ENCODE results near the gene MINDY4B. TPM values are rescaled to one million over a fixed set of nuclear protein-coding genes. Genes with fewer than 3 reads are reported as not detected.

The MINDY4B gene
- total RNA-seq, 2 donors from 2014 or later = not detected

- no peak for DNase-seq (ENCODE audit: low spot score)
- intact Hi-C loops (cut with DNase I) = no loop called here
- 0% methylated on average over 1 of the region's 1 CpG for WGBS
These were observed 28.3 kb upstream of the MINDY4B start for GRCh38 chr3:150933473-150933995.

GRCh38 chr3:150931745-150932144 lies 26.5 kb upstream of the MINDY4B start:
- TF ChIP-seq CTCF (IDR thresholded peaks at IDR 0.05) = no peak
- TF ChIP-seq POLR2A (IDR thresholded peaks at IDR 0.05) = no peak
- no peak for TF ChIP-seq POLR2AphosphoS5 (IDR thresholded peaks at IDR 0.05)
- Histone ChIP-seq H3K4me3 (no peak overlapping the region), H3K36me3 (no peaks in the 10 kb centered on the region), H3K27ac (no peak overlapping the region), H3K27me3 (replicated peaks; ENCODE audit: insufficient read depth) (no peaks in the 10 kb centered on the region), H3K9me3 (no peaks in the 10 kb centered on the region), H3K4me1 (replicated peaks) (no peaks in the 10 kb centered on the region)
- intact Hi-C loops (cut with DNase I) = no loop called here
- no peak for DNase-seq (ENCODE audit: low spot score)
- WGBS = 96% methylated on average over 1 of the region's 1 CpG

More at GRCh38 chr3:150933473-150933995, 28.3 kb upstream of the MINDY4B start:
- Histone ChIP-seq H3K9me3 (no peaks in the 10 kb centered on the region), H3K36me3 (no peaks in the 10 kb centered on the region), H3K27me3 (replicated peaks; ENCODE audit: insufficient read depth) (no peaks in the 10 kb centered on the region), H3K4me3 (no peak overlapping the region), H3K4me1 (replicated peaks) (no peaks in the 10 kb centered on the region), H3K27ac (no peak overlapping the region)
- TF ChIP-seq POLR2A (IDR thresholded peaks at IDR 0.05) (no peak), CTCF (IDR thresholded peaks at IDR 0.05) (no peak), POLR2AphosphoS5 (IDR thresholded peaks at IDR 0.05) (no peak)

GRCh38 chr3:150930839-150931238 lies 25.6 kb upstream of the MINDY4B start:
- H3K27ac ChIP-seq = no peak overlapping the region
- no peak overlapping the region for H3K4me3 ChIP-seq
- no peaks in the 10 kb centered on the region for H3K4me1 ChIP-seq (replicated peaks)
- H3K27me3 ChIP-seq (replicated peaks; ENCODE audit: insufficient read depth) = no peaks in the 10 kb centered on the region
- DNase-seq (ENCODE audit: low spot score) = no peak
- intact Hi-C loops (cut with DNase I) = no loop called here
- TF ChIP-seq POLR2A (IDR thresholded peaks at IDR 0.05) (no peak), CTCF (IDR thresholded peaks at IDR 0.05) (no peak), POLR2AphosphoS5 (IDR thresholded peaks at IDR 0.05) (no peak)
- H3K9me3 ChIP-seq = no peaks in the 10 kb centered on the region
- H3K36me3 ChIP-seq = no peaks in the 10 kb centered on the region
- 60% methylated on average over 3 of the region's 3 CpGs for WGBS

GRCh38 chr3:150928234-150928633 lies 23.0 kb upstream of the MINDY4B start:
- TF ChIP-seq POLR2AphosphoS5 (IDR thresholded peaks at IDR 0.05) (no peak), CTCF (IDR thresholded peaks at IDR 0.05) (no peak), POLR2A (IDR thresholded peaks at IDR 0.05) (no peak)
- WGBS = 89% methylated on average over 1 of the region's 1 CpG
- Histone ChIP-seq H3K4me1 (replicated peaks) (no peaks in the 10 kb centered on the region), H3K4me3 (no peak overlapping the region), H3K27ac (no peak overlapping the region), H3K9me3 (no peaks in the 10 kb centered on the region), H3K36me3 (no peaks in the 10 kb centered on the region), H3K27me3 (replicated peaks; ENCODE audit: insufficient read depth) (no peaks in the 10 kb centered on the region)
- DNase-seq (ENCODE audit: low spot score) = no peak
- intact Hi-C loops (cut with DNase I) = no loop called here

GRCh38 chr3:150926328-150926727 lies 21.1 kb upstream of the MINDY4B start:
- Histone ChIP-seq H3K4me1 (replicated peaks) (no peaks in the 10 kb centered on the region), H3K36me3 (no peaks in the 10 kb centered on the region), H3K4me3 (no peak overlapping the region), H3K27me3 (replicated peaks; ENCODE audit: insufficient read depth) (no peaks in the 10 kb centered on the region), H3K27ac (no peak overlapping the region), H3K9me3 (no peaks in the 10 kb centered on the region)
- intact Hi-C loops (cut with DNase I) = no loop called here
- 79% methylated on average over 7 of the region's 7 CpGs for WGBS
- TF ChIP-seq POLR2AphosphoS5 (IDR thresholded peaks at IDR 0.05) (no peak), POLR2A (IDR thresholded peaks at IDR 0.05) (no peak), CTCF (IDR thresholded peaks at IDR 0.05) (no peak)
- no peak for DNase-seq (ENCODE audit: low spot score)

Data from prostate gland (tissue), 2 donors.